ENCODE results near the gene RIBC1. TPM values are rescaled to one million over a fixed set of nuclear protein-coding genes. Genes with fewer than 3 reads are reported as not detected.

The RIBC1 gene
- polyA plus RNA-seq, 2 of the 4 experiments (the other 2 are of a cell fraction) = 0.52 to 0.96 TPM

DNA sequence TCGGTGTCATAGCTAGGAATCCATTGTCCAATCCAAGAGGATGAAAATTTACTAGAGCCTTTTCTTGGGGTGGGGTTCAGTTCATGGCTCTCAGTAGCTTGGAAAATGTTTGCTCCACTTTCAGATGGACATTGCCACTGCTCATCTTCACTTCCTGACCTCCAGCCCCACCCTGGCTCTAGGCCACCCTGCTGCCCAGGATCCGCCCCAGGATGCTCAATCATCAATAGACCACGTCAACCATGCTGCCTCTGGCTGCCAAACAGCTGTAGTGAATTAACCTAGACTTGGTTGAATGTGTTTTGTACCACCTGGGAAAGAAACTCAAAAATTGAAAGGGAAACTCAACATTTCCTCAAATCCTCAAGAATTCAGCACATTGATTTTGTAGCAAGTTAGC, 48.7 kb downstream of the RIBC1 start:
- WGBS (ENCODE audit: missing lambda C conversion rate) = 63% methylated on average over 3 of the region's 3 CpGs
- FAIRE-seq = no peak
- no peak for ATAC-seq
- TF ChIP-seq SMC3 (IDR thresholded peaks at IDR 0.05) (no peak), HES2 (IDR thresholded peaks at IDR 0.05) (no peak), ZSCAN20 (CRISPR knock-in tag; IDR thresholded peaks at IDR 0.05) (no peak), JUN (IDR thresholded peaks at IDR 0.05) (no peak), RNF2 (IDR thresholded peaks at IDR 0.05; ENCODE audit: borderline replicate concordance, low read depth) (no peak), MYC (IDR thresholded peaks at IDR 0.05; ENCODE audit: borderline replicate concordance, low read length) (no peak), TFCP2L1 (CRISPR knock-in tag; IDR thresholded peaks at IDR 0.05) (no peak), HEYL (CRISPR knock-in tag; IDR thresholded peaks at IDR 0.05) (no peak), HDAC2 (IDR thresholded peaks at IDR 0.05) (no peak), POLR2AphosphoS2 (conservative IDR thresholded peaks at IDR 0.05; ENCODE audit: low read length) (no peak), HOXB5 (CRISPR knock-in tag; IDR thresholded peaks at IDR 0.05) (no peak), RAD21 (conservative IDR thresholded peaks at IDR 0.05 in 1 of 2, IDR thresholded peaks at IDR 0.05 in 1 of 2) (no peak), KDM5A (IDR thresholded peaks at IDR 0.05) (no peak), FOSL2 (IDR thresholded peaks at IDR 0.05) (no peak), FOSL2 (CRISPR knock-in tag; IDR thresholded peaks at IDR 0.05) (no peak), NPAS2 (CRISPR knock-in tag; IDR thresholded peaks at IDR 0.05; ENCODE audit: borderline replicate concordance) (no peak), GATA3 (IDR thresholded peaks at IDR 0.05; ENCODE audit: borderline replicate concordance) (no peak), TP53 (CRISPR knock-in tag; IDR thresholded peaks at IDR 0.05) (no peak), MAZ (IDR thresholded peaks at IDR 0.05; ENCODE audit: borderline replicate concordance, low read depth, low read length) (no peak)
- TF ChIP-seq, protein P1, sequence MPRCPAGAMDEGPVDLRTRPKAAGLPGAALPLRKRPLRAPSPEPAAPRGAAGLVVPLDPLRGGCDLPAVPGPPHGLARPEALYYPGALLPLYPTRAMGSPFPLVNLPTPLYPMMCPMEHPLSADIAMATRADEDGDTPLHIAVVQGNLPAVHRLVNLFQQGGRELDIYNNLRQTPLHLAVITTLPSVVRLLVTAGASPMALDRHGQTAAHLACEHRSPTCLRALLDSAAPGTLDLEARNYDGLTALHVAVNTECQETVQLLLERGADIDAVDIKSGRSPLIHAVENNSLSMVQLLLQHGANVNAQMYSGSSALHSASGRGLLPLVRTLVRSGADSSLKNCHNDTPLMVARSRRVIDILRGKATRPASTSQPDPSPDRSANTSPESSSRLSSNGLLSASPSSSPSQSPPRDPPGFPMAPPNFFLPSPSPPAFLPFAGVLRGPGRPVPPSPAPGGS (IDR thresholded peaks at IDR 0.05) = no peak
- TF ChIP-seq, protein P2, sequence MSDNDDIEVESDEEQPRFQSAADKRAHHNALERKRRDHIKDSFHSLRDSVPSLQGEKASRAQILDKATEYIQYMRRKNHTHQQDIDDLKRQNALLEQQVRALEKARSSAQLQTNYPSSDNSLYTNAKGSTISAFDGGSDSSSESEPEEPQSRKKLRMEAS (IDR thresholded peaks at IDR 0.05) = no peak
- Histone ChIP-seq H3K4me3 (no peak overlapping the region), H3K4me2 (no peak overlapping the region), H3K9me3 (no peaks in the 10 kb centered on the region), H3K27ac (no peak overlapping the region), H3K4me1 (no peaks in the 10 kb centered on the region)
- no peak for DNase-seq (ENCODE audit: low read depth in 1 of 2, low spot score in 1 of 2)
- POLR2A ChIA-PET = no interaction called here
- CTCF ChIA-PET = interaction anchor here (0.6 to 3.2 kb wide), 4 partner anchors 10 to 1131 kb away, joined by 3 to 18 read pairs (median 3); no protein-coding TSS in a partner anchor

DNA sequence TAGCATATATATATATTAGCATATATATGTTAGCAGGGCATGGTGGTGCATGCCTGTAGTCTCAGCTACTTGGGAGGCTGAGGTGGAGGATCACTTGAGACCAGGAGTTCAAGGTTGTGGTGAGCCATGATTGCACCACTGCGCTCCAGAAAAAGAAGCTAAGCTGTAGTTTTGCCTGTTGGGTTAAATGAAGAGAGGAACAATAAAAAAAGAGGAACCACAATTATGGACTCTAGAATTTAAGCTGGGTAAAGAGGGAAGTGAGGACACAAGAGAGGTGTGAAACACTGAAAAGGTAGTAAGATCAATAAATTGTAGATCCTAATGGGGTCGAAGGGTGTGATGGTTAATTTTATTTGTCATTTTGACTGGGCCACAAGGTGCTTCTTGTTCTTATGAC, 52.0 kb downstream of the RIBC1 start:
- ChIA-PET CTCF (interaction anchor here (9.5 kb wide), 1 partner anchor 14 kb away, joined by 142 read pairs; no protein-coding TSS in a partner anchor), POLR2A (no interaction called here)
- TF ChIP-seq CHD2 (IDR thresholded peaks at IDR 0.05; ENCODE audit: low read length, partially characterized antibody) (no peak), HOXA7 (CRISPR knock-in tag; IDR thresholded peaks at IDR 0.05) (no peak), NR3C1 (IDR thresholded peaks at IDR 0.05) (no peak), FOSL2 (IDR thresholded peaks at IDR 0.05) (no peak), FOSL2 (CRISPR knock-in tag; IDR thresholded peaks at IDR 0.05) (no peak), RARB (CRISPR knock-in tag; IDR thresholded peaks at IDR 0.05) (no peak), POLR2AphosphoS2 (conservative IDR thresholded peaks at IDR 0.05; ENCODE audit: low read length) (no peak), JUN (IDR thresholded peaks at IDR 0.05) (no peak), ZC3H11A (IDR thresholded peaks at IDR 0.05) (no peak), SREBF2 (IDR thresholded peaks at IDR 0.05) (no peak), CBX8 (IDR thresholded peaks at IDR 0.05) (no peak), FOSB (CRISPR knock-in tag; IDR thresholded peaks at IDR 0.05) (no peak)
- TF ChIP-seq, protein P3, sequence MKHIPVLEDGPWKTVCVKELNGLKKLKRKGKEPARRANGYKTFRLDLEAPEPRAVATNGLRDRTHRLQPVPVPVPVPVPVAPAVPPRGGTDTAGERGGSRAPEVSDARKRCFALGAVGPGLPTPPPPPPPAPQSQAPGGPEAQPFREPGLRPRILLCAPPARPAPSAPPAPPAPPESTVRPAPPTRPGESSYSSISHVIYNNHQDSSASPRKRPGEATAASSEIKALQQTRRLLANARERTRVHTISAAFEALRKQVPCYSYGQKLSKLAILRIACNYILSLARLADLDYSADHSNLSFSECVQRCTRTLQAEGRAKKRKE (CRISPR knock-in tag; IDR thresholded peaks at IDR 0.05; ENCODE audit: low read depth) = no peak
- FAIRE-seq (no peak), ATAC-seq (no peak), DNase-seq (ENCODE audit: low read depth in 1 of 2, low spot score in 1 of 2) (no peak)
- 53% methylated on average over 2 of the region's 2 CpGs for WGBS (ENCODE audit: missing lambda C conversion rate)
- Histone ChIP-seq H3K27ac (no peak overlapping the region), H3K9me3 (no peaks in the 10 kb centered on the region), H3K4me2 (no peak overlapping the region), H3K4me1 (no peaks in the 10 kb centered on the region), H3K4me3 (no peak overlapping the region)

Data from A549 (cell line).